Sigmoid colon (tissue), 7 donors: ENCODE data around the gene HMCN2. TPM values are rescaled to one million over a fixed set of nuclear protein-coding genes. Genes with fewer than 3 reads are reported as not detected.

Experiments
- DNase-seq: peaks from one replicate; pipeline ENCODE4 v3.0.0-alpha.2; 2019
- H3K27ac ChIP-seq, 4 donors: fragments of 200-600 bp; sonication (generic); one replicate each; pipeline ENCODE4 v1.5.1; 2016 to 2019; ENCODE audit warnings: mild to moderate bottlenecking in 1 of 4
- H3K27me3 ChIP-seq, 3 donors: fragments of 200-600 bp; sonication (generic); one replicate each; pipeline ENCODE4 v1.5.1; 2019; ENCODE audit warnings: mild to moderate bottlenecking in 1 of 3
- H3K36me3 ChIP-seq, 4 donors: fragments of 200-600 bp; sonication (generic); one replicate each; pipeline ENCODE4 v1.5.1; 2016 to 2019
- H3K4me1 ChIP-seq, 4 donors: fragments of 200-600 bp; sonication (generic); one replicate each; pipeline ENCODE4 v1.5.1; 2017 to 2019
- H3K4me3 ChIP-seq, 4 donors: fragments of 200-600 bp; sonication (generic); one replicate each; pipeline ENCODE4 v1.5.1; 2017 to 2019; ENCODE audit warnings: mild to moderate bottlenecking in 2 of 4, moderate library complexity in 1 of 4
- H3K9me3 ChIP-seq, 4 donors: fragments of 200-600 bp in 3 of 4; sonication (generic) in 3 of 4; one replicate each; pipeline versions ENCODE4 v1.5.1 to v1.6.1; 2013 to 2019
- EP300 ChIP-seq, 4 donors: sonication (generic); formaldehyde crosslinking; IDR thresholded peaks; one replicate each; pipeline ENCODE4 v1.6.1; 2017; ENCODE audit warnings: antibody characterized with exemption in 4 of 4
- POLR2A ChIP-seq, 2 donors: fragments of 450-650 bp; IDR thresholded peaks; one replicate each; pipeline ENCODE4 v1.6.1; 2016; ENCODE audit warnings: antibody characterized with exemption in 2 of 2, mild to moderate bottlenecking in 2 of 2, moderate library complexity in 2 of 2
- POLR2AphosphoS5 ChIP-seq, 4 donors: sonication (generic); formaldehyde crosslinking; IDR thresholded peaks; one replicate each; pipeline ENCODE4 v1.6.1; 2017; ENCODE audit warnings: antibody characterized with exemption in 4 of 4
- WGBS, 2 donors: extraction: QIAGEN DNeasy Blood & Tissue Kit; methylation state at CpG; one replicate each; pipeline ENCODE4 v1.1.7; 2013; 5-methylcytosine and 5-hydroxymethylcytosine counted together
- intact Hi-C: fragments of 100-400 bp; cut with DNase I; formaldehyde crosslinking; loops from one replicate; pipeline ENCODE4 v1.15.1; 2023
- polyA plus RNA-seq, 3 donors: library from polyadenylated mRNA; stranded (reverse); fragments of 200-250 nt; gene quantifications; one replicate each; pipeline ENCODE4 v1.2.3, GENCODE V29; 2013
- total RNA-seq, 4 donors: library from RNA; depleted of rRNA; stranded (reverse); fragments of >200 nt; gene quantifications; one replicate each; pipeline ENCODE4 v1.1.0, GENCODE V29; 2016
- TF ChIP-seq, protein P1 (sequence below), 4 experiments: fragments of 450-650 bp in 3 of 4; fragments of 200-600 bp in 1 of 4; IDR thresholded peaks; one replicate each; pipeline ENCODE4 v1.5.1; 2016 to 2019; ENCODE audit warnings: antibody characterized with exemption in 4 of 4, mild to moderate bottlenecking in 3 of 4, moderate library complexity in 2 of 4
- donor health status: healthy with polysubstance abuse.
- donor health status: Bipolar disorder and iron deficiency.
- donor health status: healthy.

The HMCN2 gene
- total and polyA plus RNA-seq, 7 donors, result 3.6 to 106 (median 13.2) TPM

DNA sequence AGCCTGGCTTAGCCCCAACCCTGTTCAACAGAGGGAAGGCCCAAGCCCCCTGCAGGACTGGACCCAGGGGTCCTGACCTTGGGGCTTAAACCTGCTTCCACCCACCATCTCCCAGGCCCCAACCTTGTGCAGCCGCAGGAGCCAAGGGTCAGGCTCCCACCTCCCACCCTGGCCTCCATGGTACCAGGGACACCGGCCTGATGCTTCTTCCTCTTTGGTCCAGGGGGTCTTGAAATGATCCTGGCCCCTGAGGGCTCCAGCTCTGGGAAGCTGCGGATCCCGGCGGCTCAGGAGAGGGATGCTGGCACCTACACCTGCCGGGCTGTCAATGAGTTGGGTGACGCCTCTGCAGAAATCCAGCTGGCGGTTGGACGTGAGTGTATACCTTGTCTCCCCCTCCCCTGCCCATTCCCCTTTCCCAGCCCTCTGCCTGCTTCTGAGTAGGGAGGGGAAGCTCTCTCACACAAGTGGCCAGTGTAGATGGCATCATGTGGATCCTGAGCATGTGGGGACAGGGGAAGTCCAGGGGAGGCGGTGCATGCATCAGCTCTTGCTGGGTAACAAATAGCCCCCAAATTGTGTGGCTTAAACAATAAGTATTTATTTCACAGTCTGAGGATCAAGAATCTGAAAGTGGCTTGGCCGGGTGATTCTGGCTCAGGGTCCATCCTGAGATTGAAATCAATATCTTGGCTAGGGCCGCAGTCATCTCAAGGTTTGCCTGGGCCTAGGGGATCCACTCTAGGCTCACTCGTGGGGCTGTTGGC lies 44.3 kb downstream of the HMCN2 start:
- H3K4me3 ChIP-seq, result no peak overlapping the region
- intact Hi-C loops, result no loop called here
- DNase-seq, result no peak
- H3K27me3 ChIP-seq, result no peaks in the 10 kb centered on the region
- H3K4me1 ChIP-seq, result peaks cover 0 to 45% (median 25%) of the 10 kb centered on the region in 4 donors
- H3K9me3 ChIP-seq, result no peaks in the 10 kb centered on the region
- TF ChIP-seq EP300 (IDR thresholded peaks at IDR 0.05) (no peak), POLR2AphosphoS5 (IDR thresholded peaks at IDR 0.05) (no peak), POLR2A (IDR thresholded peaks at IDR 0.05) (no peak)
- TF ChIP-seq, protein P1, sequence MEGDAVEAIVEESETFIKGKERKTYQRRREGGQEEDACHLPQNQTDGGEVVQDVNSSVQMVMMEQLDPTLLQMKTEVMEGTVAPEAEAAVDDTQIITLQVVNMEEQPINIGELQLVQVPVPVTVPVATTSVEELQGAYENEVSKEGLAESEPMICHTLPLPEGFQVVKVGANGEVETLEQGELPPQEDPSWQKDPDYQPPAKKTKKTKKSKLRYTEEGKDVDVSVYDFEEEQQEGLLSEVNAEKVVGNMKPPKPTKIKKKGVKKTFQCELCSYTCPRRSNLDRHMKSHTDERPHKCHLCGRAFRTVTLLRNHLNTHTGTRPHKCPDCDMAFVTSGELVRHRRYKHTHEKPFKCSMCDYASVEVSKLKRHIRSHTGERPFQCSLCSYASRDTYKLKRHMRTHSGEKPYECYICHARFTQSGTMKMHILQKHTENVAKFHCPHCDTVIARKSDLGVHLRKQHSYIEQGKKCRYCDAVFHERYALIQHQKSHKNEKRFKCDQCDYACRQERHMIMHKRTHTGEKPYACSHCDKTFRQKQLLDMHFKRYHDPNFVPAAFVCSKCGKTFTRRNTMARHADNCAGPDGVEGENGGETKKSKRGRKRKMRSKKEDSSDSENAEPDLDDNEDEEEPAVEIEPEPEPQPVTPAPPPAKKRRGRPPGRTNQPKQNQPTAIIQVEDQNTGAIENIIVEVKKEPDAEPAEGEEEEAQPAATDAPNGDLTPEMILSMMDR (IDR thresholded peaks at IDR 0.05), result no peak
- H3K36me3 ChIP-seq, result peaks cover 4 to 33% (median 14%) of the 10 kb centered on the region in 4 donors
- WGBS, 2 donors, result 92 to 93% methylated on average over 13 of the region's 13 CpGs
- H3K27ac ChIP-seq, result peak overlapping the region in 1 of 4 donors; percentile 77

DNA sequence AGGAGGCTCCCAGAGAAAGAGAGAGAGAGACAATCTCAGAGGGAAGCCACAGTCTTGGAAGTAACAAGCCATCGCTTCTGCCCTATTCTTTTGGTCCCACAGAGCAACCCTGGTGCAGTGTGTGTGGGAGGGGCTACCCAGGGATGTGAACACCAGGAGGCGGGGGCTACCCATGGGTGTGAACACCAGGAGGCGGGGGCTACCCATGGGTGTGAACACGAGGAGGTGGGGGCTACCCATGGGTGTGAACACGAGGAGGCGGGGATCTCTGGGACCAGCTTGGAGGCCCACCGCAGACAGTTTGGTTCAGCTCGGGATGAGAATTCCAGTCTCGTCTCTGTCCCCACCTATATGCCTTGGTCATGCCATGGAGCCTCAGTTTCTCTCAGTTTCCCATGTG lies 44.9 kb downstream of the HMCN2 start:
- WGBS, 2 donors, result 88% methylated on average over 9 of the region's 9 CpGs
- Histone ChIP-seq H3K27me3 (no peaks in the 10 kb centered on the region), H3K36me3 (peaks cover 4 to 33% (median 14%) of the 10 kb centered on the region in 4 donors), H3K27ac (peak overlapping the region in 2 of 4 donors; percentile 60 to 77), H3K4me3 (no peak overlapping the region), H3K9me3 (no peaks in the 10 kb centered on the region), H3K4me1 (peaks cover 0 to 42% (median 21%) of the 10 kb centered on the region in 4 donors)
- TF ChIP-seq EP300 (IDR thresholded peaks at IDR 0.05) (no peak), POLR2AphosphoS5 (IDR thresholded peaks at IDR 0.05) (no peak), POLR2A (IDR thresholded peaks at IDR 0.05) (no peak)
- TF ChIP-seq, protein P1 (IDR thresholded peaks at IDR 0.05), result no peak
- intact Hi-C loops, result no loop called here
- no peak for DNase-seq

DNA sequence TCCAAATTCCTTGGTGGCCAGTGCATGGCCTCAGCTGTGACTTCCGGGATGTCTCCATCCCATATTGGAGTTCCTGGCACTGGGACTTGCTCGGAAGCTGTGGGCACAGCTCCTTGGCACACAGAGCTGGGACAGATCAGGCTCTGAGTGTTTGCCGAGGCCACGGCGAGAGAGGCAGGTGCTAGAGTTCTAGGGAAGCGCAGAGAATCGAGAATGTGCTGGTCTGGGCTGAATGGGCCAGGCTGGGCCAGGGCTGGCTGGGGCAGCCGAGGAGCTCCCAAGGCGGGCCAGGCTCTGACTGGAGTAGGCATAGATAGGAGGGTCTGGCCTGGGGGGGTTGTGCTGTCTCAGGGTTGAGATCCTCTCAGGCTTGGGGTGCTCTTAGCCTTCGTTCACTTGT lies 45.4 kb downstream of the HMCN2 start:
- DNase-seq, result no peak
- H3K4me1 ChIP-seq, result peaks cover 0 to 42% (median 21%) of the 10 kb centered on the region in 4 donors
- H3K27ac ChIP-seq, result peak overlapping the region in 3 of 4 donors; percentile 26 to 77 (median 60)
- no peaks in the 10 kb centered on the region for H3K9me3 ChIP-seq
- WGBS, 2 donors, result 81 to 94% methylated on average over 10 of the region's 10 CpGs
- TF ChIP-seq, protein P1 (IDR thresholded peaks at IDR 0.05), result no peak
- H3K4me3 ChIP-seq, result no peak overlapping the region
- intact Hi-C loops, result no loop called here
- no peaks in the 10 kb centered on the region for H3K27me3 ChIP-seq
- H3K36me3 ChIP-seq, result peaks cover 4 to 33% (median 14%) of the 10 kb centered on the region in 4 donors

DNA sequence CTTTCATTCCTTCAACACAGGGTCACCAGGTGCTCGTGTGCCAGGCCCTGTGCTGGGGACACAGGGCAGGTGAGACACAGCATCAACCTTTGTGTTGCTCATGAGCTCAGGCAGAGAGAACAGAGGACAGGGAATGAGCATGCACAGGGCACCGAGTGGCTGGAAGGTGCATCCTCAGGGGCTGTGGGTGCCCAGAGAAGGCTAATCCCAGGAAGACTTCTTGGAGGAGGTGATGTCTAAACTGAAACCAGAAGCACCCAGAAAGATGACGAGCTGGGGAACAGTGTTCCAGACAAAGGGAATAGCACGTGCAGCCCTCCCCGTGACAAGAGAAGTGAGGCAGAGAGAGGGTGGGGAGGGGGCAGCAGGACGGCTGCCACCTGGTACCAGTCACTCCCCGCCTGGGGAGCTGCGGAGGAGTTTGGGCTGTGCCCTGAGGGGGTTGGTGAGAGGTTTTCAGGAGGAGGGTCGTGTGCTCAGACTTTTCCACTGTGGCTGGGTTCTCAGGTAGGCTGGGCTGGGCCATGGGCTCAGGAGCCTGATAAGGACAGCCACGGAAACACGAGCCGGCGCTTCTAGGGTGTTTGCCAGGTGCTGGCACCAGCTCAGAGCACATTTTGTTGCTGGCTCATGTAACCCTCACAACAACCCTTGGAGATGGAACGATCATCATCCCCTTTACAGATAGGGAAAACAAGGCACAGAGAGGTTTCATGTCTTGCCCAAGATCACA lies 46.0 kb downstream of the HMCN2 start:
- TF ChIP-seq POLR2A (IDR thresholded peaks at IDR 0.05), result no peak
- TF ChIP-seq, protein P1 (IDR thresholded peaks at IDR 0.05), result no peak
- TF ChIP-seq EP300 (IDR thresholded peaks at IDR 0.05), result no peak
- peak in 1 of 4 donors; percentile 2 for TF ChIP-seq POLR2AphosphoS5 (IDR thresholded peaks at IDR 0.05)

More for the DNA sequence above, 46.0 kb downstream of the HMCN2 start:
- H3K27ac ChIP-seq, result peak overlapping the region in 3 of 4 donors; percentile 26 to 77 (median 60)
- H3K4me1 ChIP-seq, result peaks cover 0 to 38% (median 23%) of the 10 kb centered on the region in 4 donors
- H3K9me3 ChIP-seq, result no peaks in the 10 kb centered on the region
- DNase-seq, result no peak
- no peak overlapping the region for H3K4me3 ChIP-seq
- intact Hi-C loops, result no loop called here
- peaks cover 4 to 29% (median 13%) of the 10 kb centered on the region in 4 donors for H3K36me3 ChIP-seq
- H3K27me3 ChIP-seq, result no peaks in the 10 kb centered on the region
- WGBS, 2 donors, result 63 to 74% methylated on average over 14 of the region's 14 CpGs
